SJCRH30 (cell line): ENCODE measurements around the gene SCRN3. TPM values are rescaled to one million over a fixed set of nuclear protein-coding genes. Genes with fewer than 3 reads are reported as not detected.

Experiments
- total RNA-seq: library from RNA; depleted of rRNA; stranded (reverse); fragments of >200 nt; shearing (Covaris generic); gene quantifications from 2 replicates; pipeline ENCODE4 v1.2.3, GENCODE V29; 2014; rRNA removed

SCRN3 gene
- total RNA-seq, 1 experiment from 2014 or later: 15.2 TPM

Other genes with a start within 250 kb of the SCRN3 start
- 213 and 231 TPM in 2 replicates for gene OLA1, start 147.2 kb upstream of the SCRN3 start, total RNA-seq
- 4.1 TPM in 2 replicates for gene SP9, start 60.8 kb upstream of the SCRN3 start, total RNA-seq
- 13.5 and 14.1 TPM in 2 replicates for gene GPR155, start 91.3 kb downstream of the SCRN3 start, total RNA-seq
- 14.8 and 18.8 TPM in 2 replicates for gene WIPF1, start 202.1 kb downstream of the SCRN3 start, total RNA-seq